Measurements from ENCODE around the gene DCLK1. TPM values are rescaled to one million over a fixed set of nuclear protein-coding genes. Genes with fewer than 3 reads are reported as not detected.

Gene DCLK1
- total and polyA plus RNA-seq, 7 donors: 0.98 to 15.1 (median 3.9) TPM

- intact Hi-C loops (cut with DNase I): no loop called here
- no peak overlapping the region for H3K4me3 ChIP-seq
- 86 to 87% (median 87%) methylated on average over 7 of the region's 7 CpGs for WGBS, 3 donors
- no peaks in the 10 kb centered on the region for H3K36me3 ChIP-seq (ENCODE audit: insufficient read depth in 1 of 2, low read depth in 1 of 2)
- ATAC-seq (no peak), DNase-seq (no peak)
- no peaks in the 10 kb centered on the region for H3K9me3 ChIP-seq
- H3K27ac ChIP-seq: no peak overlapping the region
- H3K27me3 ChIP-seq (ENCODE audit: insufficient read depth in 3 of 3, low read length in 2 of 3): no peaks in the 10 kb centered on the region
- TF ChIP-seq CTCF (IDR thresholded peaks at IDR 0.05): no peak
- no peaks in the 10 kb centered on the region for H3K4me1 ChIP-seq
Observed at GRCh38 chr13:35822666-35823065, 308.5 kb downstream of the DCLK1 start.

- no peak overlapping the region for H3K4me3 ChIP-seq
- TF ChIP-seq CTCF (IDR thresholded peaks at IDR 0.05): peak; percentile 58
- intact Hi-C loops (cut with DNase I): no loop called here
- no peaks in the 10 kb centered on the region for H3K36me3 ChIP-seq (ENCODE audit: insufficient read depth in 1 of 2, low read depth in 1 of 2)
- no peaks in the 10 kb centered on the region for H3K9me3 ChIP-seq
- 60 to 64% (median 63%) methylated on average over 3 of the region's 3 CpGs for WGBS, 3 donors
- no peak overlapping the region for H3K27ac ChIP-seq
- DNase-seq (no peak), ATAC-seq (peak; percentile 20 to 63 (median 48))
- no peaks in the 10 kb centered on the region for H3K4me1 ChIP-seq
- no peaks in the 10 kb centered on the region for H3K27me3 ChIP-seq (ENCODE audit: insufficient read depth in 3 of 3, low read length in 2 of 3)
Observed at GRCh38 chr13:35818633-35819067, 312.5 kb downstream of the DCLK1 start.

- Histone ChIP-seq H3K36me3 (ENCODE audit: insufficient read depth in 1 of 2, low read depth in 1 of 2) (no peaks in the 10 kb centered on the region), H3K4me3 (no peak overlapping the region), H3K27ac (no peak overlapping the region), H3K9me3 (no peaks in the 10 kb centered on the region), H3K4me1 (no peaks in the 10 kb centered on the region), H3K27me3 (ENCODE audit: insufficient read depth in 3 of 3, low read length in 2 of 3) (no peaks in the 10 kb centered on the region)
- peak in 3 of 4 donors; percentile 31 to 71 (median 32) for ATAC-seq
- 42 to 49% (median 43%) methylated on average over 5 of the region's 5 CpGs for WGBS, 3 donors
- no peak for TF ChIP-seq CTCF (IDR thresholded peaks at IDR 0.05)
- no peak for DNase-seq
- intact Hi-C loops (cut with DNase I): no loop called here
Observed at GRCh38 chr13:35817642-35818607, 313.3 kb downstream of the DCLK1 start.

GRCh38 chr13:35814605-35815011, 316.6 kb downstream of the DCLK1 start:
- Histone ChIP-seq H3K27ac (no peak overlapping the region), H3K36me3 (ENCODE audit: insufficient read depth in 1 of 2, low read depth in 1 of 2) (no peaks in the 10 kb centered on the region), H3K9me3 (no peaks in the 10 kb centered on the region), H3K4me3 (no peak overlapping the region), H3K27me3 (ENCODE audit: insufficient read depth in 3 of 3, low read length in 2 of 3) (peaks cover 0 to under 1% (median 0%) of the 10 kb centered on the region in 3 donors), H3K4me1 (no peaks in the 10 kb centered on the region)
- TF ChIP-seq CTCF (IDR thresholded peaks at IDR 0.05): no peak
- WGBS, 3 donors: 58 to 78% (median 69%) methylated on average over 1 of the region's 1 CpG
- intact Hi-C loops (cut with DNase I): no loop called here
- ATAC-seq (no peak), DNase-seq (no peak)
